ENCODE data around the gene LHPP. TPM values are rescaled to one million over a fixed set of nuclear protein-coding genes. Genes with fewer than 3 reads are reported as not detected.

Gene LHPP
- total and polyA plus RNA-seq, 2 experiments from 2014 or later, result 27.4 to 40.2 TPM

GRCh38 chr10:124657806-124658205 is 196.2 kb downstream of the LHPP start (continued):
- TF ChIP-seq NANOG (IDR thresholded peaks at IDR 0.05; ENCODE audit: borderline replicate concordance) (no peak), EZH2 (IDR thresholded peaks at IDR 0.05; ENCODE audit: low read depth, unreplicated experiment) (no peak), POLR2AphosphoS5 (IDR thresholded peaks at IDR 0.05; ENCODE audit: low read depth) (no peak)

DNA sequence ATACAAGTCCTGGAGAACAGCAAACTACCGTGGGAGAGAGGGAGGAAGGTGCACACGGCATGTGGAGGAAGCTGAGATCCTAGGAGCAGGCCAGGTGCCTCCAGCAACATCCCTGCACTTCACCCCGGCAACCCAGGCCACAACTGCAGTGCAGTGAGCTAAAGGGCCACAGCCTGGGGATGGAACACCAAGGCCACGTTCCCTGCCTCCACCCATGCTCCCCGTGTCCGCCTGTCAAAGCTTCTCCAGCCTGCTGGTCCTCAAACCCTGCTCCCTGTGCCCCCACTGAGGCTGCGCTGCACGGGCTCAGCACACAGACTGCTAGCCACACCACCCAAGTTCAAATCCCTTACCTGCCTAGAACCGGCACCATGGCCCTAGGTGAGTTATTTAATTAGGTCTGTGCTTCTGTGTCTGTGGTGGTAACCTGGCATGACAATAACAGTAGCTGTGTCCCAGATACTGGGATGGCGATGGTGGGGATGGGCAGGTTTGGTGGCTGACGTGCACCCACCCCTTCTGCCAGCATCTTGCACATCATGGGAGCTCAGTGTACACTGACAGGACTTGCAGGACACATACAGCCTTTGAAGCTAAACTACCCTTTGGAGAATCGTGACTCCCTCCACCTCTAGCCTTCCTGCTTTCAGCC is 197.1 kb downstream of the LHPP start:
- no peak overlapping the region for H3K4me3 Mint-ChIP-seq
- no peak overlapping the region for H3K27ac ChIP-seq (ENCODE audit: low read depth)
- peaks cover 2% of the 10 kb centered on the region for H3K27me3 Mint-ChIP-seq (ENCODE audit: insufficient read depth, low read depth, poor library complexity)
- H3K4me1 ChIP-seq (ENCODE audit: insufficient read depth), result no peaks in the 10 kb centered on the region
- H3K36me3 ChIP-seq (ENCODE audit: insufficient read depth), result no peaks in the 10 kb centered on the region
- H3K9me2 ChIP-seq (ENCODE audit: insufficient read depth), result no peaks in the 10 kb centered on the region
- H3K27ac Mint-ChIP-seq, result no peak overlapping the region
- H3K79me2 ChIP-seq (replicated peaks; ENCODE audit: insufficient read depth), result no peaks in the 10 kb centered on the region
- no peak overlapping the region for H3K4me3 ChIP-seq
- H3K4me2 ChIP-seq, result no peak overlapping the region
- no peaks in the 10 kb centered on the region for H3K36me3 Mint-ChIP-seq (ENCODE audit: low read depth)
- DNase-seq (ENCODE audit: low spot score) (no peak), ATAC-seq (no peak)
- H3F3A ChIP-seq (replicated peaks; ENCODE audit: low read depth), result no peaks in the 10 kb centered on the region
- H3K27me3 ChIP-seq (ENCODE audit: insufficient read depth), result no peaks in the 10 kb centered on the region
- H3K4me1 Mint-ChIP-seq, result peaks cover 9% of the 10 kb centered on the region
- no peaks in the 10 kb centered on the region for H3K9me3 Mint-ChIP-seq
- no peak overlapping the region for H2AFZ ChIP-seq
- H4K20me1 ChIP-seq (replicated peaks; ENCODE audit: insufficient read depth), result no peaks in the 10 kb centered on the region
- no peak for TF ChIP-seq EZH2phosphoT487 (IDR thresholded peaks at IDR 0.05; ENCODE audit: unreplicated experiment)

DNA sequence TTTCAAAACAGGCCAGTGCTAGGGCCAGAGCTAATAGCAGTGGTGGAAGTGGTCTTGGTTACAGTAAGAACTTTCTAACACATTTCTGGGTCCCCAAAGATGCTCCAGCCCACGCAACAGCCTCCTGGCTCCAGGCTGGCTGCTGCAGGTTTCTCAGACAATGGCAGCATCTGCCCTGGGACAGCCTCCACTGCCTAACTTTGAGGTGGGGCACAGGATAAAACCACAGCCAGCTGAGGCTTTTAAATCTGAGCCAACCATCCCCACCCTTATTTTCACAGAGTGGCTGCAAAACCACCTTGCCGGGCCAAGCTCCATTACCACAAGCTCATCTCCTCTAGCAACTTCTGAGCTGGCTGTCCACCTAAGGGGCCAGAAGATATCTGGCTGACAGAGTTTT is 197.8 kb downstream of the LHPP start:
- Histone ChIP-seq H3K9me2 (ENCODE audit: insufficient read depth) (no peaks in the 10 kb centered on the region), H4K20me1 (replicated peaks; ENCODE audit: insufficient read depth) (no peaks in the 10 kb centered on the region), H2AFZ (no peak overlapping the region), H3K4me1 (ENCODE audit: insufficient read depth) (no peaks in the 10 kb centered on the region), H3K27ac (ENCODE audit: low read depth) (no peak overlapping the region), H3K4me3 (no peak overlapping the region), H3K4me2 (no peak overlapping the region), H3F3A (replicated peaks; ENCODE audit: low read depth) (no peaks in the 10 kb centered on the region), H3K36me3 (ENCODE audit: insufficient read depth) (no peaks in the 10 kb centered on the region), H3K27me3 (ENCODE audit: insufficient read depth) (no peaks in the 10 kb centered on the region), H3K79me2 (replicated peaks; ENCODE audit: insufficient read depth) (no peaks in the 10 kb centered on the region)
- H3K27me3 Mint-ChIP-seq (ENCODE audit: insufficient read depth, low read depth, poor library complexity), result peaks cover 2% of the 10 kb centered on the region
- H3K36me3 Mint-ChIP-seq (ENCODE audit: low read depth), result no peaks in the 10 kb centered on the region
- ATAC-seq, result no peak
- H3K9me3 Mint-ChIP-seq, result no peaks in the 10 kb centered on the region
- H3K4me1 Mint-ChIP-seq, result peaks cover 7% of the 10 kb centered on the region
- no peak overlapping the region for H3K27ac Mint-ChIP-seq
- H3K4me3 Mint-ChIP-seq, result no peak overlapping the region
- DNase-seq (ENCODE audit: low spot score), result no peak
- TF ChIP-seq CREB1 (CRISPR knock-in tag; IDR thresholded peaks at IDR 0.05; ENCODE audit: low read depth) (no peak), ZNF114 (CRISPR knock-in tag; IDR thresholded peaks at IDR 0.05) (no peak), EZH2 (IDR thresholded peaks at IDR 0.05; ENCODE audit: low read depth, unreplicated experiment) (no peak), JUNB (IDR thresholded peaks at IDR 0.05; ENCODE audit: unreplicated experiment) (no peak), STAT1 (IDR thresholded peaks at IDR 0.05; ENCODE audit: unreplicated experiment) (no peak), REST (IDR thresholded peaks at IDR 0.05; ENCODE audit: unreplicated experiment) (no peak), ZNF331 (CRISPR knock-in tag; IDR thresholded peaks at IDR 0.05; ENCODE audit: low read depth) (no peak), NANOG (IDR thresholded peaks at IDR 0.05; ENCODE audit: borderline replicate concordance) (no peak), EZH2phosphoT487 (IDR thresholded peaks at IDR 0.05; ENCODE audit: unreplicated experiment) (no peak), POLR2AphosphoS5 (IDR thresholded peaks at IDR 0.05; ENCODE audit: low read depth) (no peak)
- TF ChIP-seq, protein P1, sequence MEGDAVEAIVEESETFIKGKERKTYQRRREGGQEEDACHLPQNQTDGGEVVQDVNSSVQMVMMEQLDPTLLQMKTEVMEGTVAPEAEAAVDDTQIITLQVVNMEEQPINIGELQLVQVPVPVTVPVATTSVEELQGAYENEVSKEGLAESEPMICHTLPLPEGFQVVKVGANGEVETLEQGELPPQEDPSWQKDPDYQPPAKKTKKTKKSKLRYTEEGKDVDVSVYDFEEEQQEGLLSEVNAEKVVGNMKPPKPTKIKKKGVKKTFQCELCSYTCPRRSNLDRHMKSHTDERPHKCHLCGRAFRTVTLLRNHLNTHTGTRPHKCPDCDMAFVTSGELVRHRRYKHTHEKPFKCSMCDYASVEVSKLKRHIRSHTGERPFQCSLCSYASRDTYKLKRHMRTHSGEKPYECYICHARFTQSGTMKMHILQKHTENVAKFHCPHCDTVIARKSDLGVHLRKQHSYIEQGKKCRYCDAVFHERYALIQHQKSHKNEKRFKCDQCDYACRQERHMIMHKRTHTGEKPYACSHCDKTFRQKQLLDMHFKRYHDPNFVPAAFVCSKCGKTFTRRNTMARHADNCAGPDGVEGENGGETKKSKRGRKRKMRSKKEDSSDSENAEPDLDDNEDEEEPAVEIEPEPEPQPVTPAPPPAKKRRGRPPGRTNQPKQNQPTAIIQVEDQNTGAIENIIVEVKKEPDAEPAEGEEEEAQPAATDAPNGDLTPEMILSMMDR (conservative IDR thresholded peaks at IDR 0.05; ENCODE audit: low read depth in 2 of 2), result no peak
- TF ChIP-seq, protein P2, sequence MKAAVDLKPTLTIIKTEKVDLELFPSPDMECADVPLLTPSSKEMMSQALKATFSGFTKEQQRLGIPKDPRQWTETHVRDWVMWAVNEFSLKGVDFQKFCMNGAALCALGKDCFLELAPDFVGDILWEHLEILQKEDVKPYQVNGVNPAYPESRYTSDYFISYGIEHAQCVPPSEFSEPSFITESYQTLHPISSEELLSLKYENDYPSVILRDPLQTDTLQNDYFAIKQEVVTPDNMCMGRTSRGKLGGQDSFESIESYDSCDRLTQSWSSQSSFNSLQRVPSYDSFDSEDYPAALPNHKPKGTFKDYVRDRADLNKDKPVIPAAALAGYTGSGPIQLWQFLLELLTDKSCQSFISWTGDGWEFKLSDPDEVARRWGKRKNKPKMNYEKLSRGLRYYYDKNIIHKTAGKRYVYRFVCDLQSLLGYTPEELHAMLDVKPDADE (IDR thresholded peaks at IDR 0.05), result no peak

All from GM23338 (cell line).